GM18951 (cell line): ENCODE measurements around the gene UGT1A7.
"Not testable (repeated sequence)": the region's sequence is repeated elsewhere in the genome, so short reads cannot be mapped to it uniquely, and the experiment has no call there.

ENCODE experiments used
- POLR2A ChIP-seq: IDR thresholded peaks from 4 replicates; pipeline ENCODE4 v1.6.1; 2011; ENCODE audit warnings: mild to moderate bottlenecking; ENCODE audit not compliant: insufficient read length, insufficient read depth; ENCODE audit errors: extremely low read depth
- in situ Hi-C: fragments of 300-500 bp; cut with MboI; formaldehyde crosslinking; loops from one replicate; pipeline ENCODE4 v1.12.0; 2022; ENCODE audit warnings: low sequenced_read_pairs, mixed read lengths, inconsistent platforms; ENCODE audit not compliant: unreplicated experiment

The UGT1A7 gene

GRCh38 chr2:233711312-233712008 lies 29.8 kb downstream of the UGT1A7 start:
- in situ Hi-C loops, result no loop called here
- TF ChIP-seq POLR2A, result no peak

DNA sequence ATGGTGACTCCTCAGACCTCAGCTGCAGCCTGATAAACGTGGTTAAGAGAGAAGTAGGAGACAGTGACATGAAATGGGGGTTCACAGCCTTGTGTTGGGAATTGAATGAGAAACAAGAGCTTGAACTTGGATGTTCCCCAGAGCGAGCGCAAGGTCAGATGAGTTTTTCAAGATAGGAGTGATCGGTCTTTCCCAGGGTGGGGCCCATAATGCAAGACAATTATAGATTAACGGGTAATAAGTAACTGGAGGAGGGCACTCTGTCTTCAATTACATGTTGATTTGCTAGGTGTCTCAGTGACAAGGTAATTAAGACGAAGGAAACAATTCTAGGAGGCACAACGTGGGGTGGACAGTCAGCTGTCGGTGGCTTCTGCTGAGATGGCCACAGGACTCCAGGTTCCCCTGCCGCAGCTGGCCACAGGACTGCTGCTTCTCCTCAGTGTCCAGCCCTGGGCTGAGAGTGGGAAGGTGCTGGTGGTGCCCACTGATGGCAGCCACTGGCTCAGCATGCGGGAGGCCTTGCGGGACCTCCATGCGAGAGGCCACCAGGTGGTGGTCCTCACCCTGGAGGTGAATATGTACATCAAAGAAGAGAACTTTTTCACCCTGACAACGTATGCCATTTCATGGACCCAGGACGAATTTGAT lies 31.0 kb downstream of the UGT1A7 start, which contains the start of gene UGT1A5:
Gene UGT1A5, plus strand, starts transcription at position 297 of the 651 bp plus-strand sequence. Its CDS starts 85 bp downstream, at position 382.
- TF ChIP-seq POLR2A, result no peak
- in situ Hi-C loops, result no loop called here

DNA sequence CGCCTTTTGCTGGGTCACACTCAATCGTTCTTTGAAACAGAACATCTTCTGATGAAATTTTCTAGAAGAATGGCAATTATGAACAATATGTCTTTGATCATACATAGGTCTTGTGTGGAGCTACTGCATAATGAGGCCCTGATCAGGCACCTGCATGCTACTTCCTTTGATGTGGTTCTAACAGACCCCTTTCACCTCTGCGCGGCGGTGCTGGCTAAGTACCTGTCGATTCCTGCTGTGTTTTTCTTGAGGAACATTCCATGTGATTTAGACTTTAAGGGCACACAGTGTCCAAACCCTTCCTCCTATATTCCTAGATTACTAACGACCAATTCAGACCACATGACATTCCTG lies 31.5 kb downstream of the UGT1A7 start:
- in situ Hi-C loops, result no loop called here
- TF ChIP-seq POLR2A, result no peak

DNA sequence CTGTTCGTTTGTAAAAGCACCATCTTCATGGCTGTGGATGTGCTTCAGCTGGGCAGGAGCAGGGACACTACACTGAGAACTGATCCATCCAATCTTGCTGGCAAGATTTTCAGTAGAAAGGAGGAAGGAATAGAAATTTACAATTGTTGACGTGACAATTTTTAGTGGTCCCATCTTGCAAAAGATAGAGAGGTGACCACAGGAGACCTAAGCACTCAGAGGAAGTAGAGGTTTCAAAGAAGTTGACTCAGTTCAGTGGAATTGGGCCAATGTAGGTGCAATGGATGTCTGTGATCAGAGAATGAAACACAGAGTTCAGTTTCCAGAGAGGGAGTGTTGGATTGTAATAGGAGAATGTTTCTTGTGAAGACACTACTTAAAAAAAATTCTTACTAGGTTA lies 32.4 kb downstream of the UGT1A7 start:
- TF ChIP-seq POLR2A, result no peak
- in situ Hi-C loops, result no loop called here

GRCh38 chr2:233718552-233718951 lies 36.9 kb downstream of the UGT1A7 start, which contains the start of gene UGT1A4:
Gene UGT1A4 (plus strand): TSS chr2:233718736. CDS start chr2:233718821, 85 bp downstream.
- in situ Hi-C loops, result no loop called here
- TF ChIP-seq POLR2A, result no peak

GRCh38 chr2:233728723-233729301 lies 47.1 kb downstream of the UGT1A7 start, which contains the start of gene UGT1A3:
Gene UGT1A3 (plus strand): TSS chr2:233729042. CDS start chr2:233729127, 85 bp downstream.
- in situ Hi-C loops, result no loop called here
- no peak for TF ChIP-seq POLR2A

- in situ Hi-C loops, result not testable (repeated sequence)
These were observed 55.4 kb downstream of the UGT1A7 start for GRCh38 chr2:233736868-233737653.

DNA sequence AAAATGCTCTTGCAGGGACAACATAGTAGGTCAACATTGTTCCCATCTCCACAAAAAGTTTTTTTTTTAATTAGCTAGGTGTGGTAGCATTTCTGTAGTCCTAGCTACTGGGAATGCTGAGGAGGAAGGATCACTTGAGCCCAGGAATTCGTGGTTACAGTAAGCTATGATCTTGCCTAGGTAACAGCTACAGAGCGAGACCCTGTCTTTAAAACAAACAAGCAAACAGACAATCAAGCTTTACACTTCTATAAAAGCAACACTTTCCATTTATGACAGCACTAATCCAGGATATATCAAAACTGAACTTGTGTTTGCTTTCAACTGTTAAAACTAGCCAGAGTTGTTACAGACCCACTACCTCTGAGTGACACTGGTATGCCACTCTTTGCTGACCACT lies 59.2 kb downstream of the UGT1A7 start:
- TF ChIP-seq POLR2A, result no peak
- in situ Hi-C loops, result no loop called here

DNA sequence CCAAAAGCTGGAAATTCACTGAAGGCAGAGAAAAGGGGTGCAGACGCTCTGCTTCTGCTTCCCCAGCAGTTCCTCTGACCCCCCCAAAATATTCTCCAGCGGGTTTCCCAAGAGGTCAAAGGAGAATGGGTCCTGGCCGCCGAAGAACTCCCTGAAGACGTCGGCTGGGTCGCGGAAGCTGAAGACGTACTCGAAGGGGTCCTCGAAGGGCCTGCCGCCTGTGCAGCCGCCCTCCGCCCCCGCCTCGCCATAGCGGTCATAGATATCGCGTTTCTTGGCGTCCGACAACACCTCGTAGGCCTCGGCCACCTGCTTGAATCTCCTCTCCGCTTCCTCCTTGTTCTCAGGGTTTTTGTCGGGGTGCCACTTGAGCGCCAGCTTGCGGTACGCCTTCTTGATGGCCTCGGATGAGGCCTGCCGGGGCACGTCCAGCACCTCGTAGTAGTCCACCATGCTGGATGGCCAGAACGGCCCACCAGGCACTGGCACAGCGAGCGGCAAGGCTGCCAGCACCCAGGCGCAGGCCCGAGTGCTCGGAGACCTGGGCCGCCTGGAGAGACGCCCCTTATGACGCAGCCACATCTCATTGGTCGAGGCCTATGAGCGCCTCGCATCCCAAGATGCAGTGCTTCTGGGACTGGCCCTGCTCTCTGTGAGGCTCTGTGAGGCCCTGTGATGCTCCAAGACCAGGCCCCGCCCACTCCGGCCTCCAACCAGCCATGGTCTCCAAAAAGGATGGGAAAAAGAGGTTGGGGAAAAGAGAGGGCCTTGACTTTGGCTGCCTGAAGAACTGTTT lies 62.0 kb downstream of the UGT1A7 start:
- in situ Hi-C loops, result no loop called here
- TF ChIP-seq POLR2A, result no peak

- in situ Hi-C loops, result no loop called here
- no peak for TF ChIP-seq POLR2A
These were observed 63.5 kb downstream of the UGT1A7 start for GRCh38 chr2:233745073-233745755.

- in situ Hi-C loops, result not testable (repeated sequence)
These were observed 64.1 kb downstream of the UGT1A7 start for GRCh38 chr2:233745838-233746237.
